CD4-positive, CD25-positive, alpha-beta regulatory T cell (primary cell): ENCODE results near the gene REV3L. TPM values are rescaled to one million over a fixed set of nuclear protein-coding genes. Genes with fewer than 3 reads are reported as not detected.
"Not testable (repeated sequence)": the region's sequence is repeated elsewhere in the genome, so short reads cannot be mapped to it uniquely, and the experiment has no call there.

Source experiments
- ATAC-seq, 2 donors: fragments of 150-1000 bp; cut with Tn5 transposase; one replicate each; pipeline ENCODE4 v1.10.0; 2021; ENCODE audit warnings: low read depth in 2 of 2, moderate number of reproducible peaks in 2 of 2, moderate library complexity in 1 of 2
- DNase-seq, 3 donors: peaks; one replicate each; pipeline versions ENCODE4 v3.0.0 to v3.0.0-alpha.2; 2012 to 2022; ENCODE audit warnings: mixed read lengths in 1 of 3
- H3K27ac ChIP-seq: one replicate; pipeline ENCODE4 v1.7.0; 2013; ENCODE audit warnings: mild to moderate bottlenecking, low read length; ENCODE audit not compliant: insufficient read depth, poor library complexity, severe bottlenecking
- H3K27me3 ChIP-seq: one replicate; pipeline ENCODE4 v1.7.0; 2013; ENCODE audit warnings: low read length; ENCODE audit not compliant: control insufficient read depth, insufficient read depth
- H3K36me3 ChIP-seq: one replicate; pipeline ENCODE4 v1.7.0; 2013; ENCODE audit warnings: mild to moderate bottlenecking, low read length, moderate library complexity; ENCODE audit not compliant: control insufficient read depth, insufficient read depth
- H3K4me1 ChIP-seq: 2 replicates; pipeline ENCODE4 v1.7.0; 2013; ENCODE audit warnings: mild to moderate bottlenecking, low read length; ENCODE audit not compliant: insufficient read depth, control insufficient read depth, poor library complexity, severe bottlenecking
- H3K4me3 ChIP-seq: one replicate; pipeline ENCODE4 v1.7.0; 2013; ENCODE audit warnings: low read depth, mild to moderate bottlenecking, low read length, moderate library complexity
- H3K9me3 ChIP-seq, 2 experiments: 1 replicate in 1 of 2; 2 replicates in 1 of 2; pipeline ENCODE4 v1.7.0; 2013; ENCODE audit warnings: low read length in 2 of 2, mild to moderate bottlenecking in 1 of 2, moderate library complexity in 1 of 2; ENCODE audit not compliant: control insufficient read depth in 2 of 2
- H3K27ac Mint-ChIP-seq, 3 donors: one replicate each; pipeline ENCODE4 v1.8.0; 2020 to 2022; ENCODE audit warnings: mild to moderate bottlenecking in 3 of 3, mixed read lengths in 3 of 3, moderate library complexity in 2 of 3
- H3K27me3 Mint-ChIP-seq: one replicate; pipeline ENCODE4 v1.8.0; 2022; ENCODE audit warnings: mild to moderate bottlenecking, mixed read lengths
- H3K36me3 Mint-ChIP-seq: one replicate; pipeline ENCODE4 v1.8.0; 2020; ENCODE audit warnings: mixed read lengths
- H3K4me1 Mint-ChIP-seq, 4 donors: one replicate each; pipeline ENCODE4 v1.8.0; 2020 to 2022; ENCODE audit warnings: mixed read lengths in 4 of 4, mild to moderate bottlenecking in 1 of 4
- H3K4me3 Mint-ChIP-seq, 4 donors: one replicate each; pipeline ENCODE4 v1.8.0; 2020 to 2022; ENCODE audit warnings: mild to moderate bottlenecking in 4 of 4, mixed read lengths in 4 of 4, moderate library complexity in 3 of 4
- H3K9me3 Mint-ChIP-seq, 7 donors: one replicate each; pipeline ENCODE4 v1.8.0; 2020 to 2022; ENCODE audit warnings: mixed read lengths in 7 of 7, mild to moderate bottlenecking in 3 of 7, moderate library complexity in 2 of 7
- polyA plus RNA-seq, 4 donors: library from polyadenylated mRNA; unstranded; fragments of 300-500 nt; fragmentation: Illumina TruSeq; gene quantifications; one replicate each; pipeline ENCODE4 v1.2.3, GENCODE V29; 2021
- total RNA-seq: library from RNA; stranded (reverse); gene quantifications from one replicate; pipeline ENCODE4 v1.2.3, GENCODE V29; 2022

Gene REV3L
- total and polyA plus RNA-seq, 5 donors from 2014 or later = 6.5 to 35.7 (median 9.4) TPM

DNA sequence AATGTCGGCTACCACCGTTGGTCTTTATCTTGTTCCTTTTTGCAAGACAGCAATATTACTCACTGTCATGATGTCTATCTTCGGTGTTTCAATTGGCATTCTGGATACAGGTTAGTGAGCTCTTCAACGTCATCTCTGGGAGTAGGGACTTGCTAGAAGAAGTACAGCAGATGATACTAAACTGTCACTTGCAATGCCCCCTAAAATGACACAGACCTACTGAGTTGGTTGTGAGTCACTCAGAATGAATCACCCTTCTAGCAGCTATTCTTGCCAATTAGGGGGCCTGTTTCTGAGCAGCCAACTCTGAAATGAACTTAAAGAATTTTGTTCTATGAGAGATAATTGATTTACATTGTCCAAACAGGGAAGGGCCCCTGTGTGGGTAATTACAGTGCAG lies 219.2 kb downstream of the REV3L start:
- Mint-ChIP-seq H3K36me3 (peaks cover 32% of the 10 kb centered on the region), H3K9me3 (no peaks in the 10 kb centered on the region), H3K27ac (no peak overlapping the region), H3K4me3 (peak overlapping the region in 1 of 4 donors; percentile 9), H3K27me3 (no peaks in the 10 kb centered on the region), H3K4me1 (peaks cover 15 to 45% (median 28%) of the 10 kb centered on the region in 4 donors)
- ATAC-seq = no peak
- Histone ChIP-seq H3K4me1 (peaks cover 24% of the 10 kb centered on the region), H3K27me3 (no peaks in the 10 kb centered on the region), H3K4me3 (no peak overlapping the region), H3K9me3 (no peaks in the 10 kb centered on the region), H3K36me3 (peaks cover 34% of the 10 kb centered on the region), H3K27ac (no peak overlapping the region)
- DNase-seq = no peak

DNA sequence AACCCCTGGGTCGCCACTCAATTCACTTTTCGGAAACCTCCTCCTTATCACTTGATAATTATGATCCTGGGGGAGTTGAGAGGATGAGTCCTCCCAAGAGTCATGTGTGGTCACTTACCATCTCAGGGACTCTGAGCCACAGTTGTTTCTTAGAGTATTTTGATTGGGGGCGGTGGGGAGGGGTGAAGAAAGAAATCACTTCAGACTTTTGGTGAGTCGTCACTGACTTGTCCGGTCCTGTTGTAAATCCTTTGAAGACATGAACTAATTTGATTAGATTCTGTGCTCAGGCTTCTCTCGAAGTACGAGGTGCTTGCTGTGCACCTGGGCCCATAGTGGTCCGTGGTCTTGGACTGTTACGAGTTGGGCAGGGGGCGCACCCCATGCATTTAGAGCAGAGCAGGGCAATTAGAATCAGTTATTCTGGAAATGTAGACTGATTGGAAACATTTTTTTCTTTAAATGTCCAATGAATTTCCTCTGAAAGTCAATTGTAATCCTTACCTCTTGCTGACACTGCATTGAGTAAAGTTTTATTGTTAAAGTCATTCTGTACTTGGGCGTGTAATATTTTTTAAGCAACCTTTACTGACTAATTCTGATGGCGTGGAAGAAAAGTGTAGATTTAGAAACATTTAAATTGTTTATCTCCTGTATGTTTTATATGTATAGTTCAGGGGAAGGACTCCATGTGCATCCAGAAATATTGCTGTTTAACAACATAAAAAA lies 222.3 kb downstream of the REV3L start:
- Histone ChIP-seq H3K36me3 (peaks cover 15% of the 10 kb centered on the region), H3K4me1 (peaks cover 20% of the 10 kb centered on the region), H3K27me3 (no peaks in the 10 kb centered on the region), H3K4me3 (peak overlapping the region; percentile 13), H3K27ac (no peak overlapping the region), H3K9me3 (no peaks in the 10 kb centered on the region)
- Mint-ChIP-seq H3K9me3 (no peaks in the 10 kb centered on the region), H3K4me1 (peaks cover 13 to 36% (median 14%) of the 10 kb centered on the region in 4 donors), H3K4me3 (peak overlapping the region; percentile 66 to 92 (median 87)), H3K27me3 (no peaks in the 10 kb centered on the region), H3K27ac (peak overlapping the region; percentile 57 to 93 (median 93)), H3K36me3 (peaks cover 5% of the 10 kb centered on the region)
- no peak for DNase-seq
- ATAC-seq = no peak

- peak overlapping the region; percentile 66 to 92 (median 87) for H3K4me3 Mint-ChIP-seq
- ATAC-seq (peak; percentile 98 to 99), DNase-seq (peak; percentile 99 to 100 (median 99))
- Histone ChIP-seq H3K9me3 (no peaks in the 10 kb centered on the region), H3K4me1 (peaks cover 20% of the 10 kb centered on the region), H3K27ac (peak overlapping the region; percentile 95), H3K4me3 (peak overlapping the region; percentile 84), H3K27me3 (no peaks in the 10 kb centered on the region), H3K36me3 (peaks cover 7% of the 10 kb centered on the region)
- H3K4me1 Mint-ChIP-seq = peaks cover 13 to 36% (median 14%) of the 10 kb centered on the region in 4 donors
- H3K27ac Mint-ChIP-seq = peak overlapping the region; percentile 93 to 94 (median 93)
- no peaks in the 10 kb centered on the region for H3K36me3 Mint-ChIP-seq
- no peaks in the 10 kb centered on the region for H3K27me3 Mint-ChIP-seq
- no peaks in the 10 kb centered on the region for H3K9me3 Mint-ChIP-seq
Measured at GRCh38 chr6:111259089-111259831, 223.8 kb downstream of the REV3L start.

GRCh38 chr6:111258615-111259088 lies 224.4 kb downstream of the REV3L start:
- peak overlapping the region; percentile 93 to 94 (median 93) for H3K27ac Mint-ChIP-seq
- H3K9me3 Mint-ChIP-seq = peaks cover 0 to 1% (median 0%) of the 10 kb centered on the region in 7 donors
- H3K4me3 Mint-ChIP-seq = peak overlapping the region; percentile 66 to 92 (median 87)
- H3K4me1 ChIP-seq = peaks cover 20% of the 10 kb centered on the region
- peaks cover 11 to 33% (median 14%) of the 10 kb centered on the region in 4 donors for H3K4me1 Mint-ChIP-seq
- H3K27me3 ChIP-seq = no peaks in the 10 kb centered on the region
- H3K27ac ChIP-seq = peak overlapping the region; percentile 95
- peak overlapping the region; percentile 84 for H3K4me3 ChIP-seq
- DNase-seq = no peak
- H3K27me3 Mint-ChIP-seq = no peaks in the 10 kb centered on the region
- peak in 1 of 2 donors; percentile 0 for ATAC-seq
- H3K9me3 ChIP-seq = no peaks in the 10 kb centered on the region
- no peaks in the 10 kb centered on the region for H3K36me3 Mint-ChIP-seq
- peaks cover 1% of the 10 kb centered on the region for H3K36me3 ChIP-seq

GRCh38 chr6:111258010-111258409 lies 225.0 kb downstream of the REV3L start:
- H3K36me3 Mint-ChIP-seq = no peaks in the 10 kb centered on the region
- Histone ChIP-seq H3K4me1 (peaks cover 20% of the 10 kb centered on the region), H3K27ac (no peak overlapping the region), H3K36me3 (no peaks in the 10 kb centered on the region), H3K9me3 (no peaks in the 10 kb centered on the region), H3K4me3 (no peak overlapping the region), H3K27me3 (no peaks in the 10 kb centered on the region)
- H3K9me3 Mint-ChIP-seq = peaks cover 0 to 1% (median 0%) of the 10 kb centered on the region in 7 donors
- DNase-seq = no peak
- ATAC-seq = no peak
- H3K4me3 Mint-ChIP-seq = no peak overlapping the region
- H3K27me3 Mint-ChIP-seq = no peaks in the 10 kb centered on the region
- peak overlapping the region in 1 of 3 donors; percentile 8 for H3K27ac Mint-ChIP-seq
- H3K4me1 Mint-ChIP-seq = peaks cover 10 to 31% (median 14%) of the 10 kb centered on the region in 4 donors

GRCh38 chr6:111256646-111257045 lies 226.4 kb downstream of the REV3L start:
- Mint-ChIP-seq H3K9me3 (peaks cover 0 to 1% (median 0%) of the 10 kb centered on the region in 7 donors), H3K36me3 (no peaks in the 10 kb centered on the region), H3K4me3 (peak overlapping the region in 1 of 4 donors; percentile 16), H3K4me1 (peaks cover 10 to 26% (median 14%) of the 10 kb centered on the region in 4 donors), H3K27me3 (no peaks in the 10 kb centered on the region), H3K27ac (no peak overlapping the region)
- Histone ChIP-seq H3K36me3 (no peaks in the 10 kb centered on the region), H3K4me3 (no peak overlapping the region), H3K4me1 (peaks cover 20% of the 10 kb centered on the region), H3K9me3 (no peaks in the 10 kb centered on the region), H3K27ac (no peak overlapping the region), H3K27me3 (no peaks in the 10 kb centered on the region)
- peak in 1 of 3 donors; percentile 18 for DNase-seq
- ATAC-seq = no peak

DNA sequence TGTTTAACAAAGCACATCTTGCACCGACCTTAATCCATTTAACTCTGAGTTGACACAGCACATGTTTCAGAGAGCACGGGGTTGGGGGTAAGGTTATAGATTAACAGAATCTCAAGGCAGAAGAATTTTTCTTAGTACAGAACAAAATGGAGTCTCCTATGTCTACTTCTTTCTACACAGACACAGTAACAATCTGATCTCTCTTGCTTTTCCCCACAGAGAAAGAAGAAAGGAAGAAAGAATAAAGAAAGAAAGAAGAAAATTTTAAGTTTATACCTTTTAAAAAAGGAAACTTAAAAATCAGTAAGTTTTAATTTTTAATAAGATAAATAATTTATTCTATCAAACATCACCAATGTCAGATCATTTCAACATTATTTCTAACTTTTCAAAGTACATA lies 227.2 kb downstream of the REV3L start:
- H3K27ac Mint-ChIP-seq, H3K27me3 ChIP-seq, DNase-seq, H3K36me3 Mint-ChIP-seq, H3K9me3 ChIP-seq, ATAC-seq, H3K4me3 Mint-ChIP-seq, H3K27ac ChIP-seq, H3K4me3 ChIP-seq, H3K27me3 Mint-ChIP-seq, H3K36me3 ChIP-seq, H3K9me3 Mint-ChIP-seq: not testable (repeated sequence)
- H3K4me1 Mint-ChIP-seq = peaks cover 7 to 21% (median 9%) of the 10 kb centered on the region in 4 donors
- H3K4me1 ChIP-seq = peaks cover 19% of the 10 kb centered on the region
